Stimulated activated CD4-positive, alpha-beta T cell treated with anti-CD3 and anti-CD28 coated beads, Interleukin-2, amount 100 ng/mL, for 48 hours (primary cell): ENCODE data around the gene ARHGAP12.

Source experiments
- DNase-seq, 2 donors: peaks; one replicate each; pipeline ENCODE4 v3.0.0-alpha.2; 2020

Gene ARHGAP12

DNA sequence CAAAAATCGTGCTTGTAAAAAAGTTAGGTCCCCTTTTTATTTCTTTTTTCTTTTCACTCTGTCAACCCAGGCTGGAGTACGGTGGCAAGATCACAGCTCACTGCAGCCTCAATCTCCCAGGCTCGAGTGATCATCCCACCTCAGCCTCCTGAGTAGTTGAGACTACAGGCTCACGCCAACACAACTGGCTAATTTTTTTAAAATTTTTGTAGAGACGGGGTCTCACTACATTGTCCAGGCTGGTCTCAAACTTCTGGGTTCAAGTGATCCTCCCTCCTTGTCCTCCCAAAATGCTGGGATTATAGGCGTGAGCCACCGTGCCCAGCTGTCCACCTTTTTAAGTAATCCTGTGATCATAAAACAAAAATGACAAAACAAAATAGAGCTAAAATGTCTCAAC lies 19.4 kb upstream of the ARHGAP12 start:
- DNase-seq = no peak

- DNase-seq = no peak
Observed at GRCh38 chr10:31947144-31947926, 18.7 kb upstream of the ARHGAP12 start.

DNA sequence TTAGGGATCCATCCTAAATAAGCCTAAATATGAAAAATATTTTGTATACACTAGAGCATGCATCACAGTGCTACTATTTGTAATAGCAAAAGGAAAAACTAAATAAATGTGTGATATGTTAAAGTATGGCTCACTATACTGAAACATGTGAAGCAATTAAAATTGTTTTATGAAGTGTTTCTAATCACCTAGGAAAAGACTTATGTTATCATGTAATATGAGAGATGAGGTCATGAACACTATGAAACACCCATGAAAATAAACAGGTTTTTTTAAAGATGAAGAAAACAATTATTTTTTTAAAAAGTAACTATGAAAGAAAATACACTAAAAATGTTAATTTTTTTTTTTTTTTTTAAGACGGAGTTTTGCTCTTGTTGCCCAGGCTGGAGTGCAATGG lies 16.8 kb upstream of the ARHGAP12 start:
- DNase-seq = no peak

DNA sequence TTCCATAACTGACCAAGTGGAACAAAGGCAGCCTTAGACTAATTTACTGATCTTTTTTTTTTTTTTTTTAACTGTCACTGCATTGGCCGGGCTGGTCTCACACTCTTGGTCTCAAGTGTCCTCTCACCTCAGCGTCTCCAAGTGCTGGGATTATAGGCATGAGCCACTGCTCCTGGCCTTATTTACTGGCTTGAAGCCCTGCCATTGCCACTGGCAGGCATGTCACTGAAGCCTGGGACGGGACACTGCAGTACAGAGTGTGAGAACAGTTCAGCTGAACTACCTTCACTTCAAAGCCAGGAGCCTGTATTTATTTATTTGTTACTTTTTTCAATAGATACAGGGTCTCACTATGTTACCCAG lies 15.4 kb upstream of the ARHGAP12 start:
- no peak for DNase-seq

GRCh38 chr10:31942892-31943291 lies 14.3 kb upstream of the ARHGAP12 start:
- DNase-seq = no peak

DNA sequence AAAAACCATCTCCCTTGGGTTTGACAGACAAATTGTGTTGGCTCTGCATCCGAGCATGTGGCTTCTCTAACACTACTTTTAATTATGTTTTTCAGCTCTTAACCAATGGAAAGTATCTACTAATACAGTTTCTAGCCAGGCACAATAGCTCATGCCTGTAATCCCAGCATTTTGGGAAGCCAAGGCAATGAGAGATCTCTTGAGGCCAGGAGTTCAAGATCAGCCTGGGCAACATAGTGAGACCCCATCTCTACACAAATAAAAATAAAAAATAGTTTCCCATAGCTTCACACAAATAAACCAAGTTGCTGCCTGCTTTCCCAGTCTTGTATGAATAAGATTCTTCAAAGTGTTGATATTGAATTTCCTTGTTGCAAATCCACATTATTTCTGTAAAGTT lies 13.8 kb upstream of the ARHGAP12 start:
- no peak for DNase-seq

DNA sequence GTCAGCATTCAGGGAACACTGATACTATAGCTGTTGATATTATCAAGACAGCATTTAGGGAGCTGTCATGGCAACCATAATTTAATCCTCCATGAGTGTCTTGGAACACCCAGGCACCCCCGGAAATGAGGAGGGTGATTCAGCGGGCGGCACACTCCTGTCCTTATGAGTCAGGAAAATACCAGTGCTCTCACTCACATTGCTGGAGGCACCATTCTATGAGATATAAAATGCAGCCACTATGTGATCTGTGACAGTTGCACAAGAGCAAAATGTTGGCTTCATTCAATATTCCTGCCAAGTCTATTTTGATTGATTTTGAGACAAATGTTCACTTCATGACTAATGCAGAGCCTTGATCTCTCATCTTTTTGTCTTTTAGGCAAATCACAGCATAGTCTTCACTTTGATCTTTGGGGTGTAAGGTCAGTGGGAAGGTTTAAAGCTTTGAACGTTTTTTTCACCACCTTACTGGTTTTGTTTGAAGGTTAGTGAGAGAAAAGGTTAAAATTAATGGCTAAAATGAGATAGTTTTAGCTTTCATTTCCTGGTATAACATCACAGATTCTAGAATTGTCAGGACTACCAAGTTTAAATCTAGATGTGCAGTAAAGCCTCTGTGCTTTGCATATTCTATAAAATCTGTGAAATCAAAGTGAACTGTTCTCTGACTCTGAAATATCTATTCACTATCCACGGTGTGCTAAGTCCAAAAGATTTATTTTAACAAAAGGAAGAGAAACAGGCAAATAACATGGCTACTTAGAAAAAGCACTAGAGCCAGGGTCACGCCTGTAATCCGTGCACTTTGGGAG lies 12.4 kb upstream of the ARHGAP12 start:
- no peak for DNase-seq

DNA sequence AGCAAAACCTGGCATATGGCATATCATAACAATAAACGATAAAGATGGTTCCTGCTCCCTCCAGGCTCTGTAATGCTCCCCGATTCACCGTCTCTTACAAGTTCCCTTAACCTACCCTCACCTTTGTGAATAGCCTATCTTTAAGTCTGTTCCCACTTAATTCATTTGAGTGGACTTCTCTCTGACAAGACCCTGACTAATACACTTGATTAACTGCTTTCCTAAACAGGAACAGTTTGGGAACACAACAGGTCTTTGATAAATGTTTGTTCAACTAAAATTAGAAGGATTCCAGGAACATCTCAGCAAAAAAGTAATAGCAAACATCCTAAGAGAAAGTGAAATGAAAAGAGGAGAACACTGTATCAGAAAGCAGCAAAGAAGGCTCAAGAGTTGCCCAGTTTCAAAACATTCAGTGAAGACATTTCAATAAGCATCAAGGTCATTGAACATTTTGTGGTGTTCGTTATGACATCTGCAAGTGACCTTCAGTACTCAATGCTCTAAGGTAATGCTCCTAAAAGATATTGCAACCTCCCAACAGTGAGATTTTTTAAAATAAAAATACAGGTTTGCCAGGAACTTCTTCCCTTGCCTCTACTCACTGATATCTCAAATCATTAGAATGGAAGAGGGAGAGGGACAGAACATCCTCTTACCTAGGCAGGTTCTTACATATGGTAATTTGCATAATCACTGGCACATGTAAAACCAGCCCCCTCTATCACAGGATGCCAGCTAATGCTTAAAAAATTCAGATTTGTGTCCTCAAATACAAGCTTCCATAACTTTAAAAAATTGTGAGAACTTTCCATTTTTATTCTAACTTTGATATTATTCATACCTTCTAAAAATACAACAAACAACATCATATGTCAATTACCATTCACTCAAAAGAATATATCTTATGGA lies 11.4 kb upstream of the ARHGAP12 start:
- no peak for DNase-seq

GRCh38 chr10:31937371-31937770 lies 8.7 kb upstream of the ARHGAP12 start:
- no peak for DNase-seq

- DNase-seq = no peak
Observed at GRCh38 chr10:31936933-31937332, 8.3 kb upstream of the ARHGAP12 start.

DNA sequence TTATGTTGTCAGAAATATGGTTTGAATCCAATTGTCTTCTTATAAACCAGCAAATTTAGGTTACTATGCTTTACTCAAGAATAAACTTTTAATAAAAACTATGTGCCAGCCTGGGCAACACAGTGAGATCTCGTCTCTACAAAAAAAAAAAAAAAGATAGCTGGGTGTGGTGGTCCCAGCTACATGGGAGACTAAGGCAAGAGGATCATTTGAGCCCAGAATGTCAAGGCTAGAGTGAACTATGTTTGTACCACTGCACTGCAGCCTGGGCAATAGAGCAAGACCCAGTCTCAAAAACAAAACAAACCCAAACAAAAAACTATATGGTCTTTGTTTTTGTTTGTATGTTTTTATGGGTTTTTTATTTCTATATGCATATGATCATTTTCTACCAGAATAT lies 7.5 kb upstream of the ARHGAP12 start:
- DNase-seq = no peak

- no peak for DNase-seq
Observed at GRCh38 chr10:31935678-31936077, 7.0 kb upstream of the ARHGAP12 start.

DNA sequence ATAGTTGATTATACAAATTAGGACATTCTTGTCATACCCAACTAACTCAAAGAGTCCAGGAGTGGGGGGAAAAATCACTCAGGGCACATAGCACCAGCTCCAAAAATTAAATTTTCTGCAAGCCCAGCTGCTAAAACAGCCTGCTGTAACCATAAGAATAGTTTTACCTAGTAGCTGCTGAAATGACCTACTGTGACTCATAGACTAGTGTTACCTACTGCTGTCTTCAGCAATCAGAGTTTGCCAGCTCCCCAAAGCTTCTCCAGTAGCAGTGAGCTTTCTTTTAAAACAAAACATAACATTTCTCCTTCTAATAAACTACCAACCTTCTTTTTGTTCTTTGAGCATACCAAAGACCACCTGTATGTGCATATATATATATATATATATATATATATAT lies 4.2 kb upstream of the ARHGAP12 start:
- no peak for DNase-seq

DNA sequence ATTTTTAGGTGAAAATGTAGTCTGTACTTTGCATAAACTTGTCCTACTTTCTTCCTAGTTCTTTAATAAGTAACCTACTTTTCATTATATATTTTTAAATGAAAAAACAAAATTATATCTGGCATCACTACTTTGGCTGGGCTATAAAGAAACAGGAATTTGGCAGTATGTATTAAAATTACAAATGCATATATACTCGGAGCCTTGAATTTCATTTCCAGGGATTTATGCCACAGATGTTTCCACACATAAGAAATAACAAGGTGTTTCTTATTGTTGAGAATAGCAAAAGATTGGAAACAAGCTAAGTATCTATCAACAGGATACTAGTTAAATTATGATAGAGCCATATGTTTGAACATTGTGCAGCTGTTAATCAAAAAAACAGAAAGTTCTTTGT lies 2.2 kb upstream of the ARHGAP12 start:
- no peak for DNase-seq

- no peak for DNase-seq
Observed at GRCh38 chr10:31930023-31930751, 1.6 kb upstream of the ARHGAP12 start.

DNA sequence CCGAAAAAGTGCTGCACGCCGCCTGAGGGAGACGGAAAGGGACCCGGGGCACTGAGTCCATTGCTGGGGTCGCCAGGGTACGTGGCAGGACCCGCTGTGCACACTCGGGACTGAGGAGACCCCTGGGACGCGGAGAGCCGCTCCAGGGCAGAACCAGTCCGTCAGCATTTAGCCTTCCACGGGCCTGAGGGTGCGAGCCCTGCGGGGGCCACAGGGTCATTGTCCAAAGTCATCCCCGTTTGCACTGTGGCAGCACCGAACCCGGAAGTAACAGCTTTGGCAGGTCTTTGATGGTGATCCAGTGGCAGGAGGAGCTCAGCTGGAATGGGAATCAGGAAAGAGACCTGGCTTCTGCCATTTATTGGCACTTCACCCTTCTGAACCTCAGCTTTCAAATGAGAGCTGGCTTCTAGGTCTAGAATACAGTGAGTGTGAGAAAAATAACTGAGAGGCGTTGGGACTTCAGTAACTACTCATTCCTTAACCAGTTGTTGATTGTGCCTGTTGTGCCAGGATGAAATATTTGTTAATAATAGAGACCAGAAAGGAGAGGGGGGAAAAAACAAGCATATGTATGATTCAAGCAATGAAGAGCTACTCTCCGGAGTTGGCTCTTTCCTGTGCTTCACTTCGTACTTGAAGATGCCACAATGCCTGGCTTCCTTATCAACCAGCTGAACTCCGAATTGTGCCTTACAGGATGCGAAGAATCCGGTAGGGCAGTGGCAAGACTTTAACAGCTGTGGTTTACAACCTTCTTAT lies 811 bp upstream of the ARHGAP12 start:
- no peak for DNase-seq

GRCh38 chr10:31927884-31928548 lies 615 bp downstream of the ARHGAP12 start:
- DNase-seq = no peak

DNA sequence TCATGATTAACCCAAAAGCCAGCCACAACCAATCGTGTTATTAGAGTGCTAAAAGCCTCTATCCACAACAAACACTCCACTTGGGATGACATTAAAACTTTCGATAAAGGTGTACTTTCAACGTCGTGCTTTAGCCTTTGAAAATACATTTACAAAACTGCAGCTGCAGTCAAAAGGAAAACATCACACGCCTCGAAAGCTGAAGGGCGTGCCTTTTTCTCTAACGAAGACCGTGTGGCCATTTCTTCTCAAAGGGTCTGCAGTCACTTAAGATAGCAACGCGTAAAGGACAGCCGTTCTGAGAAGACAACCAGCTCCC lies 1.1 kb downstream of the ARHGAP12 start:
- DNase-seq = no peak

GRCh38 chr10:31926765-31927564 lies 1.7 kb downstream of the ARHGAP12 start:
- no peak for DNase-seq

DNA sequence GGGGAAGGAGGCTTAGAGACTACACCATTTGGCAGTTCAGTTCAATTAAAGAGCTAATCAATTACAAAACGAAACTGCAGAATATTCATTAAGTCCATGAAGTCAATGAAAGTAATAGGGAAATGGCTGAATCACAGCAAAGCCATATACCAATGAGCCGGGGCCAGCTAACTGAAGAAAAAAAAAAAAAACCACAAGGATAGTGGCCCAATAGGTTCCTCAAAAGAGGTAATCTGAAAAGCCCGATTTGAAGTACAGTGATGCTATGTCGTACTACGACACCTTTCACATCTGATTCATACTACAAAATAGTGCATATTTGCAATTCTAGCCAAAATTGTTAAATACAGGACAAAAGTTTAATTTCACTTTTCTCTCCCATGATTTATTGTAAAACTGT lies 2.5 kb downstream of the ARHGAP12 start:
- no peak for DNase-seq

GRCh38 chr10:31924833-31925232 lies 3.8 kb downstream of the ARHGAP12 start:
- no peak for DNase-seq
